ENCODE results near the gene KLHL22. TPM values are rescaled to one million over a fixed set of nuclear protein-coding genes. Genes with fewer than 3 reads are reported as not detected.
"Not testable (repeated sequence)": the region's sequence is repeated elsewhere in the genome, so short reads cannot be mapped to it uniquely, and the experiment has no call there.

KLHL22 gene
- total and polyA plus RNA-seq, 7 donors: 8.4 to 24.3 (median 14.6) TPM

GRCh38 chr22:20475115-20475436 lies 20.5 kb downstream of the KLHL22 start:
- intact Hi-C loops (cut with DNase I): no loop called here
- H3K36me3 ChIP-seq (ENCODE audit: insufficient read depth in 1 of 2, low read depth in 1 of 2): peaks cover 0 to 7% of the 10 kb centered on the region in 2 donors
- no peaks in the 10 kb centered on the region for H3K27me3 ChIP-seq (ENCODE audit: insufficient read depth in 3 of 3, low read length in 2 of 3)
- no peak for TF ChIP-seq CTCF (IDR thresholded peaks at IDR 0.05)
- H3K9me3 ChIP-seq: no peaks in the 10 kb centered on the region
- ATAC-seq (no peak), DNase-seq (no peak)
- H3K4me1 ChIP-seq: no peaks in the 10 kb centered on the region
- WGBS, 3 donors: 96 to 97% (median 96%) methylated on average over 4 of the region's 4 CpGs
- H3K27ac ChIP-seq: no peak overlapping the region
- no peak overlapping the region for H3K4me3 ChIP-seq

- TF ChIP-seq CTCF (IDR thresholded peaks at IDR 0.05): no peak
- Histone ChIP-seq H3K9me3 (no peaks in the 10 kb centered on the region), H3K4me1 (no peaks in the 10 kb centered on the region), H3K4me3 (no peak overlapping the region), H3K36me3 (ENCODE audit: insufficient read depth in 1 of 2, low read depth in 1 of 2) (peaks cover 0 to 28% of the 10 kb centered on the region in 2 donors), H3K27me3 (ENCODE audit: insufficient read depth in 3 of 3, low read length in 2 of 3) (no peaks in the 10 kb centered on the region), H3K27ac (no peak overlapping the region)
- DNase-seq (peak in 1 of 2 donors; percentile 1), ATAC-seq (no peak)
- WGBS, 3 donors: 86 to 92% (median 87%) methylated on average over 11 of the region's 11 CpGs
- intact Hi-C loops (cut with DNase I): no loop called here
These were observed 22.8 kb downstream of the KLHL22 start for GRCh38 chr22:20472629-20473442.

- 91 to 92% (median 91%) methylated on average over 9 of the region's 9 CpGs for WGBS, 3 donors
- no peak for ATAC-seq
- Histone ChIP-seq H3K36me3 (ENCODE audit: insufficient read depth in 1 of 2, low read depth in 1 of 2) (peaks cover 0 to 28% of the 10 kb centered on the region in 2 donors), H3K27me3 (ENCODE audit: insufficient read depth in 3 of 3, low read length in 2 of 3) (no peaks in the 10 kb centered on the region), H3K27ac (no peak overlapping the region), H3K9me3 (no peaks in the 10 kb centered on the region), H3K4me1 (no peaks in the 10 kb centered on the region), H3K4me3 (no peak overlapping the region)
- TF ChIP-seq CTCF (IDR thresholded peaks at IDR 0.05): no peak
- intact Hi-C loops (cut with DNase I): no loop called here
- DNase-seq: peak in 1 of 2 donors; percentile 48
These were observed 24.3 kb downstream of the KLHL22 start for GRCh38 chr22:20471126-20471833.

GRCh38 chr22:20470525-20470924 lies 25.1 kb downstream of the KLHL22 start:
- peaks cover 0 to 28% of the 10 kb centered on the region in 2 donors for H3K36me3 ChIP-seq (ENCODE audit: insufficient read depth in 1 of 2, low read depth in 1 of 2)
- H3K9me3 ChIP-seq; H3K4me1 ChIP-seq; H3K4me3 ChIP-seq; H3K27me3 ChIP-seq (ENCODE audit: insufficient read depth in 3 of 3, low read length in 2 of 3); H3K27ac ChIP-seq; ATAC-seq; intact Hi-C loops (cut with DNase I): not testable (repeated sequence)
- 95 to 100% (median 97%) methylated on average over 2 of the region's 2 CpGs for WGBS, 3 donors
- peak in 1 of 2 donors; percentile 12 for DNase-seq

- no peak for TF ChIP-seq CTCF (IDR thresholded peaks at IDR 0.05)
- intact Hi-C loops (cut with DNase I): no loop called here
- DNase-seq (peak in 1 of 2 donors; percentile 30), ATAC-seq (no peak)
- Histone ChIP-seq H3K36me3 (ENCODE audit: insufficient read depth in 1 of 2, low read depth in 1 of 2) (peaks cover 0 to 40% of the 10 kb centered on the region in 2 donors), H3K4me1 (no peaks in the 10 kb centered on the region), H3K27me3 (ENCODE audit: insufficient read depth in 3 of 3, low read length in 2 of 3) (no peaks in the 10 kb centered on the region), H3K4me3 (no peak overlapping the region), H3K27ac (no peak overlapping the region), H3K9me3 (no peaks in the 10 kb centered on the region)
- 75 to 84% (median 78%) methylated on average over 6 of the region's 6 CpGs for WGBS, 3 donors
These were observed 26.3 kb downstream of the KLHL22 start for GRCh38 chr22:20469110-20469868.

All from psoas muscle (tissue), 8 donors.